ELF-1 (cell line): Measurements from ENCODE around the gene NADK.
"Not testable (repeated sequence)": the region's sequence is repeated elsewhere in the genome, so short reads cannot be mapped to it uniquely, and the experiment has no call there.

Experiments
- DNase-seq: peaks from one replicate; pipeline ENCODE4 v3.0.0-alpha.2; 2016; ENCODE audit warnings: low read depth, low spot score

NADK gene

GRCh38 chr1:1704284-1704957, 73.8 kb downstream of the NADK start:
- not testable (repeated sequence) for DNase-seq

- no peak for DNase-seq
Observed at GRCh38 chr1:1703796-1704195, 74.5 kb downstream of the NADK start.

- not testable (repeated sequence) for DNase-seq
Observed at GRCh38 chr1:1702506-1702905, 75.8 kb downstream of the NADK start.
